NCI-H82 treated with DMSO at 0.1 percent for 48 hours (cell line): ENCODE measurements around the gene CRYBA2.

ENCODE experiments used
- DNase-seq: peaks from one replicate; lab custom pipeline; 2025; ENCODE audit not compliant: unreplicated experiment; lab: John Stamatoyannopoulos, UW

Gene CRYBA2

DNA sequence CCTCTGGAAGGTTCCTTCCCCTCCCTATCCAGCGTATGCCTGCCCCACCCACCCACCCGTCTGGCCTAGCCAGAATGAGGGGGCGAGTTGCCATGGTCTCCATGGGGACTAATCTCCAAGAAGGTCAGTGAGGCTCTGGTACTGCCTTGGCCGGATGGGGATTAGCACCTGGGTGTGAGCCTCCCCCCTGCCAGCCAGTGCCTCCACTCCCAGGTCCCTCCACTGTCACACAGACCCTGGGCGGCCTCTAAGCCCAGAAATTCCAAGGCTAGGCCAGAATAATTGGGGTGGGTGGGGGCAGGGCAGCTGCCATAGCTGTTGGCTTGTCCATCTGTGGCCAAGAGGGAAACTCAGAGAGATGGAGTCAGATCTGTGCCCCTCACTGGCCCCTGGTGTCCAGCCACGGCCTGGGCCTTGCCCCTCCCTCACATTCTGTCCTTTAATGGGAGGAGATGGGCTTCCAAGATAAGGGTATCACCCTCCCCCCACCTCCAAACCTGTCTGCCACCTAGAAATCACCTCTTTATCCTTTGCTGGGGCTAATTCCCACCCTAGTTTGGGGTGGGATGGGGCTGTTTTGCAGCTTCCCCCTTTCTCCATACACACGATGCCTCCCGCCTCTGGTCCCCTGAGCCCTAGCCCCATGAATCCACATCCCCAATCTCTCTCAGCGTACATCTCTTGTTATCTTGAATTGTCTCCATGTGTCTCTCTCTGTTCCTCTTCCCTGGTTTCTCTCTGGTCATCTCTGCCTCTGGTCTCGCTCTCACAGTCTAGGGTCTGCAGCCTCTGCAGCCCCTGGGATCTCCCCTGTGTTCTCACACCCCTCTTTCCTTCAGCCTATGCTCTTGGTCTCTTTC, 6.0 kb upstream of the CRYBA2 start:
- peak; percentile 72 for DNase-seq

DNA sequence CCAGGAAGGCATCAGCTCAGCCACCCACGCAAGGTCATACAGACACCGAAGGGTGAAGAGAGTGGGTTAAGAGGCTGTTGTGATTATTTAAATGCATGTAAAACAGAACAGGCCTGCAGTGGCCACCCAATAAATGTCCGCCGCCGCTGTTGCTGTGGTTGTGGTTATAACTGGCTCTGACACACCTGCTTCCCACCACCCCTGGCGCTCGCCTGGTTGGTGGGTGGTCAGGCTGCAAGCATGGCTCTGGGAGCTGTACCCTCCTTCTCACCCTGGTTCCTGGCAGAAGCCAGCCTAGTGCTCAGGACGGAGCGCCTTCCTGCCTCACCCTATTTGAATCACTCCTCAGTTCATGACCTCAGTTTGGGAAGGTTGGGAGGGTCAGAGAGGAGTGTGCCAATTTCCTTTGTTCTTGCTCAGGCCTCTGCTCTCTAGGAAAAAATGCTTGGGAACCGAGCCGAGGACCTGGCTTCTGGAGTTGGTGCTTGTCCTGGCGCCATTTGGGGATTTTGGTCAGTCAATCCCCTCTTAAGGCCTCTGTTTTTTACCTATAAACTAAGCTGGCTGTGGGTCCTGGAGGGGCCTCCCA, 5.3 kb upstream of the CRYBA2 start:
- no peak for DNase-seq

DNA sequence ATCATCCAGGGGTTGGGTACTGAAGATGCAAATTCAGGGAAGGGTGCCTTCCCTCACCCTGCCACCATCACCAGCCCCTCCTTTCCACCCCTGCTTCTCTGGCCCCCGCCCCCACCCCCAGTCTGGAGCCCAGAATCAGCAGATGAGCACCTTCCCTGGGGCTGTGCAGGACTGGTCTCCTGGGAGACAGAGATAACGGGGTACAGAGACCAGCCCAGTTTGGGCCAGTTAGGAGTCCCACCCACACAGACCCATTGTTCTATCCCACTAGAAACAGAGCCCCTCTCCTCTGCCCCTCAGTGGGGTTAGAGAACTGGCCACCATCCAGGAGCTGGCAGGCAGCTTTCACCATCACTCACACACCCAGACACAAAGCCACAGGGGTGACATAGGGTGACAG, 4.5 kb upstream of the CRYBA2 start:
- DNase-seq, result no peak

DNA sequence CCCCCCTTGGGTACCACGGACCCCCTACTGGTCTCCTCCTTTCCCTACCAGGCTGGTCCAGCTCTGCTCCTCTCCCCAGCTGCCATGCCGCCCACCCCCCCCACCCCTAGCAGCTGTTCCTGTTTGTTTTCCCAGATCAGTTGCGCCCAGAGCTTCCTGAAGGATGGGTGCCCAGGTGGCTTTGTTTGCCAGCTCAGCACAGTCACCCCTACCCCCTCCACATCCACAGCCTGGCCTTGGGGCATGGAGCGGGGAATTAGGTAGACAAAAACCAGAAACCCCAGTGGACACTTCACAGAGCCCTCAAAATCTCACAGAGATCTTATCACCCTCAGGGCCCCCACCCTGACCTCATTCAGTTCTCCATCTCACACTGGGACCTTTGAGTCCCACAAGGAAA, 3.7 kb upstream of the CRYBA2 start:
- DNase-seq, result peak; percentile 41

DNA sequence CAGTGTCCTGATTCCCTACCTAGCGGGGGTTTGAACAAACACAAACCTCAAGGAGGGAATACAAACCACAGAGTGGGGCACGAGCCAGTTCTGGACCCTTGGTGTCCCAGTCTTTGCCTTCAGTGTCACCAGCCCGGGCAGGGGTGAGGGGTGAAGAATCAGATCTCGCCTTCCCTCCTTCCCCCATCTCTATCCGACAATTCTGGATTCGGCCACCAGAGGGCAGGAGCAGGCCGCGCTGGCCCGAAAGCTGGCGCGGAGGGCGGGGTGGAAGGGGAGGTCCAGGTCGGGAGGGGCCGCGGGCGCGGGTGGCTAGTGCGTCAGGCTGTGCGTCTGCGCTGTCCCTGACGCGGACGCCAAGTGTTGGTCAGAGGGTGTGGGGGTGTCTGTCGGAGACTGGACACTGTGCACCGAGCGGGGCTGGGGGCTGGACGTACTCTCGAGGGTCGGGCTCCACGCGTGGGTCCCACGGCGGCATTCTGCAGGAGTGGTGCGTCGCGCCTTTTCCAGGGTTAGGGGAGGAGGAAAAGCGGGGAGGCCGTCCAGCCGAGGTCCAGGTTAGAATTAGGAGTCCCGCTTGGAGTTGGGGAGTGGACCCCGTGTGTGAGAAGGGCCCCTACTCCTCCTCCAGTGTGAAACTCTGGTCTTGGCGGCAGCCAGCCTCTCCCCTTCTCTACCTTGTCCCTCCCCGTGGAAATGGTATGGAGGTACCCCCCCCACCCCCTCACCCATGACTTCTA, 2.9 kb upstream of the CRYBA2 start:
- peak; percentile 65 for DNase-seq

DNA sequence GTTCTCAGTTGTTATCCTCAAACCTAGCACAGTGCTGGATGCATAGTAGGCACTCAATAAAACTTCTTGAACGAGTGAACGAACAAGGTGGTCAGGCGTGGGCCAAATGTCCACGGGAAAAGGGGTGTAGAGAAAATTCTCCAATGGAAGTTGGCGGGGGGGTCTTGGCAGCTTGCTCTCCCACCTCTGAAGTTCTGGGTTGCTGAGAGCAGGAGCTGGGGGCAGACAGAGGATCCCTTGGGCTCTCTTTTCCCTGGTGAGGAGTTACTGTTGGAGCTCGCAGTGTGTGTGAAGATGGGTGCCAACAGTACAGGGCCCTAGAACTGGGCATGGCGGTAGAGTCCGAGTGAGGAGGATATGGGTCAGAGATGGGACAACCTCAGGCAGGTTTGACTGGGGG, 2.3 kb upstream of the CRYBA2 start:
- no peak for DNase-seq

DNA sequence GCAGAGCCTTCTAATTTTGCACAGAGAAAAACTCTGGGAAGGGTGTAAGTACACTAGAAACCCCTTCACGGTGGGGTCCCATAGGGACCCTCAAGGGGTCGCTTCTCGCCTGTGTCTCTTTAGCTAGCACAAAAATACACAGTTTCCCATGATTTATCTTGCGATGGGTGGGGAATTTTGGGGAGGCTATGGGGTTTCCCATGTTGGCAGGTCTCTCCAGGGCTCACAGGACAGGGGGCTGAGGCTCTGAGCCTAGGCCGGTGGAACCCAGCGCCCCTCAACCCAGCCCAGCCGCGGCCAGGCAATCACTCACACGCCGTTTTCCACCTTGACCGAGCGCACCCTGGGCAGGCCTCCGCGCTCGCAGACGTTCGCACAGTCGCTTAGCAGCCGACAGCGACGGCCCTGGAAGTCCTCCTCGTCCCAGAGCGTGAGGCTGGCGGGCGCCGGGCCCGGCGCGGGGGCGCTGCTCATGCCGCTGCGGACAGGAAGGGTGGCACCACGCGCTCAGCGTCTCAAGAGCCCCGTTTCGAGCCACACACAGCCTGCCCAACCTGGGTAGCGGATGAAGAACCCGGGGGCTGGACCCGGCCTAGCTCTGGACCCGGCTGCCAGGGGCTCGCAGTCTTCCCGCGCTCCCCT, 398 bp downstream of the CRYBA2 start:
- DNase-seq, result no peak

DNA sequence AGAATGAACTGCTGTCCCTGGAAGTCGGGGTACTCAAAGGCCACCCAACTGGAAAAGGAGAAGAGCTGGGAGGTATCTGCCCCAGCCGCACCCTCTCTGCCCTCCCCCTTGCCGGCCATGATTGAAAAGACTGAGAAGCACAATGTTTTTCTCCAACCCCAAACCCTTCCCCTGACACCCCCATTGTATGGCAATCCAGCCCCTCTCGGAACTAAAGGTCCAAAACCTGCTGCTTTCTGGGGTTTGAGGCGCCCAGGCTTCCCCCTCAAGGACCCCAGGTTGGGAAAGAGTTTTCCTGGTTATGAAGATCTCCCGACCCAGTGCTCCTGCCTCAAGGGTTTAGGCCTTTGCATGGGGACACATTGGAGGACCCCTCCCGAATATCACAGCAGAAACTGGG, 1.0 kb downstream of the CRYBA2 start:
- DNase-seq, result no peak

DNA sequence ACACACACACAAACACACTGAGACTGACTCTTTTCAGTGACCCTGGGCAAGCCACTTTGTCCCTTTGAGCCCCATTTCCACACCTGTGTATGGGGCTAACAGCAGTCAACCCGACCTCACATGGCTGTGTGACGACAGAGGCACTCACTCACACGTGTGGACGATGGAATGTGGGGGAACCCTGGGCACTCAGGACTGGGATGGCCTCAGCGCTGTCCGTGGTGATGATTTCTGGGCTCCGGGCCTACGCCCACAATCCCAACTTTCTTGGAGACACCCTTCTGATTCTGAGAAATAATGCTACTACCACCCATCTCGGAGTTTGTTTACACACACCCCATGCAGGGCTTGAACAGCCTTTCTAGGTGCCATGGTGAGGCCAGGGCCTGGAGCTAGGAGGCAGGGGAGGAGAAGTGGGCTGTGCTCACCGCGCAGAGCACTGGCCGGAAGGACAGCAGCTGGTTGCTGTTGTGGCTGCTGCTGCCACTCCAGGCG, 1.5 kb downstream of the CRYBA2 start:
- no peak for DNase-seq

DNA sequence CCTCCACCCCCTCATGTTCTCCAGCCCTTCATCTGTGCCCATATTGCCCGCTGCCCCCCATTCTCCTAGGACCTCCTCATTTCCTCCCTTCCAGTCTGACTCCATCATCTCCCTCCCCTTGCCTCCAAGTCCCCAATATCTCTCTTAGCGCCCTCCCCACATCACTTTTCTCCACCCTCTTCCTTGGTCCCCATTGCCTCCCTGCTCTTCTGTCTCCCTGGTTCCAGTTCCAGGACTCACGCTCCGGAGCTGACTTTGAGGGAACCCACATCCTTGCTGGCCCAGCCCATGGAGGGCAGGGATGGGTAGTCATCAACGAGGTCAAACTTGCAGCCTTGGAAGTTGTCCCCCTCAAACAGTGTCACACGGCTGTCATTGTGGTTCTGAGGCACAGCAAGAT, 2.6 kb downstream of the CRYBA2 start:
- DNase-seq, result no peak

DNA sequence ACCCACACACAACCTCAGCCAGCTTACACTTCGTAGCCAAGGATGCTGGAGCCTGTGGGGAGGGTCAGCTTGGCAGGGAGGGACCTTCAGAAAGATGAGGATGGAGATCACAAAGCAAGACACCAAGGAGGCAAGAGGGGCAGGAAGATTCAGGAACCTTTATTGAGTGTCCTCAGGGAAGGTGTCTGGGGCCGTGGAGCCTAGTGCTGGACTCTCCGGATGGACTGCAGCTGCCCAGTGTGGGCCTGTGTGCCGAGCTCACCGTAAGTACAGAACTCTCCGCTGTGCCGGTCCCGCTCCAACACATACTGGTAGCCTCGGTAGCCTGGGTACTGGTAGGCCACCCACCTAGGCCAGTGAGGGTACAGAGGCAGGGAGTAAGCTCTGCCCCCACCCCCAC, 3.2 kb downstream of the CRYBA2 start:
- DNase-seq, result no peak

DNA sequence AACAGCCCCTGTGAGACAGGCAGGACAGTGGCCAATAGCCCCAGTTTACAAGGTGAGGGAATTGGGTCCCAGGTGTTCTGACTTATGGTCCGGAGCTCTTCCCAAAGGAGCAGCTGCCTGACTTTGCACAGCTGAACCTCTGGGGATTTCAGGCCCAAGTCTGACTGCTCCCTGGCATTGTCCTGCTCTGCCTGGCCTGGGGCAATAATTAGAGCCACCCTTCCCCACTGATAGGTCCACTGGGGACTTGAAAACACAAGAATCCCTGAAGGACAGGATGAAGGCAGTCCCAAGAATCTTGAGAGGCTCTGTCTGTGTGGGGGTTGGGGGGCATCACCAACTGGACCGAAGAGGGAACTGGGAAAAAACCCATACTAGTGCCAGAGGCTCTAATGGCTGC, 4.6 kb downstream of the CRYBA2 start:
- no peak for DNase-seq

DNA sequence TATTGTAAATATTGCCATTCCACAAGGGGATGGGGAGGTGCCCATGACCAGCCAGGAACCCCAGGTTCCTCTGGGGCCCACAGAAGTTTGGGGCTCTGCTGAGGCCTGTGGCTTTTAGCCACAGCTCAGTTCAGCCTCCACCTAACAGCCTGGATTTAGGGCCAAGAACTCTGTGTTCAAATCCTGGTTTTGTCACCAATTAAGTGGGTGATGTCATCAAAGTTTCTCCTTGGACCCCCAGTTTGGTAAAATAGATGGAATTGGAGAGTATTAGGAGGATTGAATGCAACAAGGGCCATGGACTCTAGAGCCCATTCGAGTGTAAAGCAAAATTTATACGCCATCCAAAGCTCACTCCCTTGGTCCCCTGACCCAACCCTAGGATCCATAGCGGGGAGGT, 5.1 kb downstream of the CRYBA2 start:
- DNase-seq, result no peak

DNA sequence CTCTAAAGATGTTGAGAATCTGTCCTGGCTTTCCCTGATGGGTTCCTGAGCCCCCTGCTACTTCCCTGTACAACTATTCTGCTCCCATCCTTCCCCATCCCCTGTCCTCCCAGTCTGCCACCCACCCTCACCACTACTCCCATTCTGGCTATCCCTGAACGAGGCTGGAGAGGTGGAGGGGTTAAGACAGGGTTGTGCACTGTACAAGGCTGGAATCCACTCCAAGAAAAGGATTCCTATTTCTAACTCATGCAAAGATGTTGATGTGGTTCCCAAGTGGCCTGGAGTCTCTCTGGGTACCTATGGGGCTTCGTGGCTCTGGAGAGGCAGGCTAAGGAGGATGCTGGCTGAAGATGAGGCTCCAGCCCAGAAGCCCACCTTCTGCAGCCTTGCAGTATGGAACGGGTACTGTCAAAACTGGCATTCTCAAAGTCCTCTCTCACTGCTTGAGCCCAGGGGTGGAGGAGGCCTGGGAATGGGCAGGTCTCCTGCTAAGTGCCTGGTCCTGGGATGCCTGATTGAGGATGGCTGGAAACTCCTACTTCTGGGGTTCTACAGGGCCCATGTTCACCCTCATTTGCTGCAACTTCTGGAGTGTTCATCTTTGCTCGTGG, 7.0 kb downstream of the CRYBA2 start:
- DNase-seq, result no peak

DNA sequence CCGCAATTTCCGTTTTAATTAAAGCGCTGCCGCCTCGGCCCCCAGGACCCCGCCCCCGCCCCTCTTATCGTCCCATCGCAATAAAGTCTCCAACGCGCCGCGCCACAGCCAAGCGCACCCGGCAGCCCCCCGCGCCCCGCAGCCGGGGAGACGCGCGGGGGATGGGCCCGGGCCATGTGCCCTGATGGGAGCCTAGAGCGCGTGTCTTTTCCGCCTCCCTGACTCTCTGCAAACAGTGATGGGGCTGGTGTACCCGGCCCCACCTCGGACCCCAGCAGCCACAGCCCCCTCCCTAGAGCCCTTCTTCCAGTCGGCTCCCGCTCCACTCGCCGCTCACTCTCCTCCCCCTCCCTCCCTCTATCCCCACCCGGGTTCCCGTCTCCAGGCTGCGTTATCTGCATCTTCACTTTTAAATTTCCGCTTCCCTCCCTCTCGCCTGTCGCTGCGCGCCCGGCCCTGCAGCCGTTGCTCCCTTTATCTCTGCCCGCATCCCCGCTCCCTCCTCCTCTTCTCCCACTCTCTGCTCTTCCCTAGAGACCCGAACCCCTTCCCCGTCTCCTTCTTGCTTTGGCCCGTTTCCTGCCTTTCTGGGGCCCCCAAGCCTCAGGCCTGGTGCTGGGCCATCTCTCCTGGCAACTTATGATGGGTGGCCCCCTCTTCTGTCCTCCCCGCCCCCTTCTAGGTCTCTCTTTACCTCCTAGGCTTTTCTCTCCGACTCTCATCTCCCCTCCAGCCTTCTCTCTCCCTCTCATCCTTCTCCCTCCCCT, 7.7 kb downstream of the CRYBA2 start:
- DNase-seq, result no peak

DNA sequence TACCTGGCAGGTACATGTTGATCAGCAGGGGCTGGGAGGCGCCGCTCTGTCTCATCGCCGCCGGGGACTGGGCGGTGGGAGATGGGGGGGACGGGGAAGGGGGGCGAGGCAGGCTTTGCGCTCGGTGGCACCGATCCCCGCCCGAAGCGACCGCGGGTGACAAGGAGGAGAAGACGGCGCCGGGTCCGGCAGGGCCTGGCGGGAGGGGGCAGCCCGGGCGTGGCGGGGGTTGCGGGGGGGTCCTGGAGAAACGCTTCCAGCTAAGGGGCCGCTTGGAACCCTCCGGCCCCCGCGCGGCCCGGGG, 8.2 kb downstream of the CRYBA2 start, which contains the start of gene FEV:
Gene FEV (minus strand): TSS at position 164 of the 304 bp plus-strand sequence. CDS start 109 bp downstream, at position 55.
- no peak for DNase-seq

DNA sequence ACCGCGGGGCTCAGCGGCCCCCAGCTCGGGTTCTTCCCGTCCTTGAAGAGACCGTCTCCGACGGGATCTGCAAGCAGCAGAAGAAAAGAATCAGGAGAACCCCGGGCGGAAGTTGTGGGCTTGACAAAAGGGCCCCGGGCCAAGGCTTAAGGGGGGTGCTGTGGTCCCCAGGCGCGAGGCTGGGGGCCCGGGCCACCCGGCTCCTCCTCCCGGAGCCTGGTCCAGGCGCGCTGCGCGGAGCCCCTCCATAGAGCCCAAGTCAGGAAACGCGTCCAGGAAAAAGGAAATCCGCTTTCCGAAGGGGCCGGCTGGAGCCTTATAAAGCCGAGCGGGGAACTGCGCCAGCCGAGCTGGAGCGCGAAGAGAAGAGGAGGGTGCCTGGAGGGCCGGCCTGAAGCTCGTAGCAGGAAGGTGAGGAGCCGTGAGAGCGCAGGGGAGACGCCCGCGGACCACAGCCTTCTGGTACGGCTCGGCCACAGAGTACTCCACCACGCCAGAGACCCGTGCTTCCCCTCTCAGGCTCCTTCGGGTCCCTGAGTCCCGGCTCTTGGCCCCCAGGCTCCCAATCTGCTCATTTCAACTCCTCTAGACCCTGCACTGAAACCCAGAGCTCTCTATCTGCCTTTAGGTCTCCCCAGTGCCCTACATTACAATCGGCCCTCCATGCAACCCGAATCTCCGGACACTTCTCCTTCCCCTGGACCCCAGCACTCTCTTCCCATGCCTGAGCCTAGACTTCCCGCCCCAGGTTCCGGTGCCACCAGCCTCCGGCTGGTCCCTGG, 8.8 kb downstream of the CRYBA2 start:
- DNase-seq, result peak; percentile 10

DNA sequence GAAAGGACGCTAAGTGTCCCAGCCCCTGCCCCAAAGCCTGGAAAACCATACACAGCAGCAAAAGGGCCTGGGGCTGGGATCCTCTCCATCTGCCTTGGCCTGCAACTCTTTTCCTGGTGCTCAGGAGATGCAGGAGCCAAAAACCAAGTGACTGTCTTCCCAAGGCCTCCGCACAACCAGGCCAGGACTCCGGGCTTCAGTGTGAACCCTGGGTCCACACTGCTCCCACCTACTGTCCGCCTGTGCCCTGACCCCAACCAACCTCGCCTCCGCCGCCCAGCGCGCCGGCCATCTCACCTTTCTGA, 9.3 kb downstream of the CRYBA2 start:
- DNase-seq, result no peak

DNA sequence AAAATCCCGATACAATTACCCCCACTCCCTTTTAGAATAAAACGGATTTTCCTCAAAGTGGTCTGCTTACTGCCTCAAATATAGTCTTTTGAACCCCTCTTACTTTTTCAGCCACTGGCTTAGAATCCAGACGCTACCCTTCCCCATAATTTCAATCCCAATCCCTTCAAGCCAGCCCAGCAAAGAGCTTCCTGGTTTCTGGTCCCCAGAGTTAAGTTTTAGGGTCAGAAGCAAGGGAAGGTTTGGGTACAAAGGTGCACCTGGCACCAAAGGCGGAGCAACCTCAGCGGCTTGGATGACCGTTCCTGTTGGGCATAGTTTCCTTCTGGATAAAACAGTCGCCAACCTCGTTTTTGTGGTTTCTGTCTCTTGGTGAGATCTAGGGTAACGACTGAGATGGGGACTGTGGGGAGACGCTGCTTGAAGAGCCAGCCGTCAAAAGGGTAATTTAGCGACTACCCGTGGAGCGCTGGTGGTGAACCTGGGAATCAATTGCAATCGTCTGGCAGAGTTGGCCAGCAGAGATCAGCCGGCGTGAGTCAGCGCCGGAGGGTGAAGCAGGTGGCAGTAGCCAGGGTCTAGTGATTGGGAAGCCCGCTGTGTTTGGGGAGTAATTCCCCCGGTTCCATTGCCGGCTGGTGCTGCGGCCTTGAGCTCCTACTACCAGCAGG, 9.8 kb downstream of the CRYBA2 start:
- DNase-seq, result no peak
